ENCODE data around the gene RUNDC1.
A peak's percentile ranks its signal among the peaks of the same experiment; 100 is the strongest.
"Not testable (repeated sequence)": the region's sequence is repeated elsewhere in the genome, so short reads cannot be mapped to it uniquely, and the experiment has no call there.

The RUNDC1 gene

DNA sequence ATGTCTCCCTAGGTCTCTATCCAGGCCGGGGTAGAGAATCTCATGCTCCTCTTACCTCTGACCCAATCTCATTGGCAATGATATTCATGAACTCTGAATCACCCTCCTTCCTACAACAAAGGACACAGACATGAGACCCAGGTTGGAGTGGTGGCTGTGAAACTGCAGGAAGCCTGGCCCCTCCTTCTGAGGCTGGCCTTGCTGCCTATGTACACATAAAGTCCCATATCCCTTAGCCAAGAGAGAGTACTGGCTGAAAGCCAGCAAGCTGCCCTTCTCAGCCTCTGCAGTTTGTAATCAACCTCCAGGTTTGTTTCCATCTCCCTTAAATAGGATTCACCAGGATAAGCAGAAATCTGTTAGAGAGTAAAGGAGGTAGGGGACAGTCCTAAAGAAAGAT, 26.7 kb upstream of the RUNDC1 start:
- TF ChIP-seq, protein P1, sequence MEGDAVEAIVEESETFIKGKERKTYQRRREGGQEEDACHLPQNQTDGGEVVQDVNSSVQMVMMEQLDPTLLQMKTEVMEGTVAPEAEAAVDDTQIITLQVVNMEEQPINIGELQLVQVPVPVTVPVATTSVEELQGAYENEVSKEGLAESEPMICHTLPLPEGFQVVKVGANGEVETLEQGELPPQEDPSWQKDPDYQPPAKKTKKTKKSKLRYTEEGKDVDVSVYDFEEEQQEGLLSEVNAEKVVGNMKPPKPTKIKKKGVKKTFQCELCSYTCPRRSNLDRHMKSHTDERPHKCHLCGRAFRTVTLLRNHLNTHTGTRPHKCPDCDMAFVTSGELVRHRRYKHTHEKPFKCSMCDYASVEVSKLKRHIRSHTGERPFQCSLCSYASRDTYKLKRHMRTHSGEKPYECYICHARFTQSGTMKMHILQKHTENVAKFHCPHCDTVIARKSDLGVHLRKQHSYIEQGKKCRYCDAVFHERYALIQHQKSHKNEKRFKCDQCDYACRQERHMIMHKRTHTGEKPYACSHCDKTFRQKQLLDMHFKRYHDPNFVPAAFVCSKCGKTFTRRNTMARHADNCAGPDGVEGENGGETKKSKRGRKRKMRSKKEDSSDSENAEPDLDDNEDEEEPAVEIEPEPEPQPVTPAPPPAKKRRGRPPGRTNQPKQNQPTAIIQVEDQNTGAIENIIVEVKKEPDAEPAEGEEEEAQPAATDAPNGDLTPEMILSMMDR (IDR thresholded peaks at IDR 0.05; ENCODE audit: low read depth, low read length): no peak
- Histone ChIP-seq H3K36me3 (peaks cover 76% of the 10 kb centered on the region), H3K9me3 (no peaks in the 10 kb centered on the region), H3K4me3 (ENCODE audit: low read depth, low read length) (no peak overlapping the region), H3K4me1 (no peaks in the 10 kb centered on the region), H3K27me3 (no peaks in the 10 kb centered on the region)
- no peak for DNase-seq

DNA sequence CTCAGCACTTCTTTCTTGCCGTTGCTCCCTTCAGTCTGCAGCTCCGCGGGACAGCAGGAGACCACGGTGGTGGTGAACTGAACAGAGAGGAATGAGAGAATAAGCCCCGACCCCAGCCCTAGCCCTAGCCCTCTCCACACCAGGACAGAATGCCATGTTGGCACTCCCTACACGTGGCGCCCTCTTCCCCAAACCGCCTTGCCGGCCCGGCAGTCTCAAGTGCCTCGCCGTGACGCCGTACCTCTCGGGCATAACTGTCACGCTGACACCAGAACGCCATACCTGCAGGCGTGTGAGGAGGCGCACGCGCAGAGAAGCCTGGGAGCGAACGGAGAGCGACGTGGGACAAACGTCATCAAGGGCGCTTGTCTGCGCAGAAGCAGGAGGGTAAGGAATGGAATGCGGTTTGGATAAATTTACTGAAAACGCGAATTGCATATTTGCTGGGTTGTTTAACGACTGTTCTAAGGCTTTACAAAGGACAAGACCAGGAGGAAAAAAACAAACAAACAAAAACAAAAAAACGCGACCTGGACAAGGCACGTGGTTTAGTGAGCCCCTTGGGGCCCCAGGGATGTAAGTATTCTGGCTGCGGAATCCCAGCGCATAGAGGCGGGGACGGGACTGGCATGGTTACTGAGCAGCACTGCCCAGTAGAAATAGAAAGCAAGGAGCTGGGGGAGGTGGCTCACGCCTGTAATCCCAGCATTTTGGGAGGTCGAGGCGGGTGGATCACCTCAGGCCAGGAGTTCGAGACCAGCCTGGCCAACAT, 16.0 kb upstream of the RUNDC1 start, which contains the start of gene AARSD1:
TSS of gene AARSD1 (minus strand) at position 294 of the 772 bp plus-strand sequence. CDS start at position 280, 14 bp downstream.
- Histone ChIP-seq H3K36me3 (peaks cover 32% of the 10 kb centered on the region), H3K4me1 (no peaks in the 10 kb centered on the region), H3K9me3 (no peaks in the 10 kb centered on the region), H3K4me3 (ENCODE audit: low read depth, low read length) (peak within 1 kb of the TSS; percentile 99), H3K27me3 (no peaks in the 10 kb centered on the region)
- peak; percentile 90 for DNase-seq
- TF ChIP-seq, protein P1 (IDR thresholded peaks at IDR 0.05; ENCODE audit: low read depth, low read length): no peak

DNA sequence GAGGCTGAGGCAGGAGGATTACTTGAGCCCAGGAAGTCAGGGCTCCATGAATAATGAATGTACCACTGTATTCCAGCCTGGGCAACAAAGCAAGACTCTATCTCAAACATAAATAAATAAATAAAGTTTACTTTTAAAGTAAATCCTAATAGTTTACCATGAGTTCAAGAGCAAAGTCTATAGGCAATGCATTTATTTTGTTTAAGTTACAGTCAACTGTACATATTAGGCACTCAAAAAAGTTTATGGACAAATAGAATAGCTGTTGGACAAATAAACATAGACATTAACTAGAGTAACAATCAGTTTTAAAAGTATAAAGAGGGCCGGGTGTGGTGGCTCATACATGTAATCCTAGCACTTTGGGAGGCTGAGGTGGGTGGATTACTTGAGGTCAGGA, 12.4 kb upstream of the RUNDC1 start:
- H3K36me3 ChIP-seq: no peaks in the 10 kb centered on the region
- no peak overlapping the region for H3K4me3 ChIP-seq (ENCODE audit: low read depth, low read length)
- no peaks in the 10 kb centered on the region for H3K27me3 ChIP-seq
- TF ChIP-seq, protein P1 (IDR thresholded peaks at IDR 0.05; ENCODE audit: low read depth, low read length): no peak
- H3K4me1 ChIP-seq: no peaks in the 10 kb centered on the region
- H3K9me3 ChIP-seq: no peaks in the 10 kb centered on the region
- DNase-seq: no peak

DNA sequence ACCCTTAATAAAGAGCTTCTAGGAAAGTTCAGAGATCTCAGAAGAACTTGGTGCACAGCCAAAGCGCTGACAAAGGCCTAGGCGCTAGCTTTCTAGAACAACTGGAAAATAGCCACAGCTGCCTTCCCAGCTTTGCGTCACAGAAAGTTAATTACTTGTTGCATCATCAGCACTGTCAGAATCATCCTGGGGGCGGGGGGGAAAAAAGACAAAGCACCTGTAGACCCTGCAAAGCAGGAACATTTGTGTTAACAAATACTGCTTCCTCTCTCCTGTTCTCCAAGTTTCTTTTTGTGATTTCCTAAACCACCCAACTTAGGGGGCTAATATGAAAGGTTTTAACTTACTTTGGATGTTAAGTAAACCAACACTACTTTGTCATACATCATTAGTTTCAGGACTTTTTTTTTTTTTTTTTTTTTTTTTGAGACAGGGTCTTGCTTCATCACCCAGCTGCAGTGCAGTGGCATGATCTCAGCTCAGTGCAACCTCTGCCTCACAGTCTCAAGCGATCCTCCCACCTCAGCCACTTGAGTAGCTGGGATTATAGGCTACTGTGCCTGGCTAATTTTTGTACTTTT, 11.3 kb upstream of the RUNDC1 start:
- Histone ChIP-seq H3K36me3 (no peaks in the 10 kb centered on the region), H3K4me3 (ENCODE audit: low read depth, low read length) (no peak overlapping the region), H3K4me1 (no peaks in the 10 kb centered on the region), H3K9me3 (no peaks in the 10 kb centered on the region), H3K27me3 (no peaks in the 10 kb centered on the region)
- no peak for DNase-seq
- TF ChIP-seq, protein P1 (IDR thresholded peaks at IDR 0.05; ENCODE audit: low read depth, low read length): no peak

DNA sequence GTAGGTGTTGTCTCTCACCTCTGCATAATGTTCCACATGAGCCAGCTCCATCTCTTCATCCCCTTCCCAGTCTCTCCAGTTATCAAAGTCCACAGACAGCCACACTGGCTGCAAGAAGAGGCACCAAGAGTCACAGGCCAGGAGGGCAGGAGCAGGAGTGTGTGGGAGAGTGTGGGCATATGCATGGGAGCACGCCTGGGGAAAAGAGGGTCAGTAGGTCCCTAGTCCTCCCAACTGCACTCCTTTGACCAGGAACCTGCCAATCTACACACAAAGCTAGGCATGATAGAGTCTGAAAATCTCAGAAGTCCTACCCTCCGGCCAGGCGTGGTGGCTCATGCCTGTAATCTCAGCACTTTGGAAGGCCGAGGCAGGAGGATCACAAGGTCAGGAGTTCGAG, 8.8 kb upstream of the RUNDC1 start:
- no peaks in the 10 kb centered on the region for H3K9me3 ChIP-seq
- no peaks in the 10 kb centered on the region for H3K27me3 ChIP-seq
- H3K4me3 ChIP-seq (ENCODE audit: low read depth, low read length): no peak overlapping the region
- TF ChIP-seq, protein P1 (IDR thresholded peaks at IDR 0.05; ENCODE audit: low read depth, low read length): no peak
- DNase-seq: no peak
- H3K36me3 ChIP-seq: no peaks in the 10 kb centered on the region
- H3K4me1 ChIP-seq: no peaks in the 10 kb centered on the region

DNA sequence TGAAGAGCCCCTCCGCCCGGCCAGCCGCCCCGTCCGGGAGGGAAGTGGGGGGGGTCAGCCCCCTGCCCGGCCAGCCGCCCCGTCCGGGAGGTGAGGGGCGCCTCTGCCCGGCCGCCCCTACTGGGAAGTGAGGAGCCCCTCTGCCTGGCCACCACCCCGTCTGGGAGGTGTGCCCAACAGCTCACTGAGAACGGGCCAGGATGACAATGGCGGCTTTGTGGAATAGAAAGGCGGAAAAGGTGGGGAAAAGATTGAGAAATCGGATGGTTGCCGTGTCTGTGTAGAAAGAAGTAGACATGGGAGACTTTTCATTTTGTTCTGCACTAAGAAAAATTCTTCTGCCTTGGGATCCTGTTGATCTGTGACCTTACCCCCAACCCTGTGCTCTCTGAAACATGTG, 7.0 kb upstream of the RUNDC1 start:
- H3K4me1 ChIP-seq; H3K9me3 ChIP-seq; DNase-seq; H3K27me3 ChIP-seq; H3K36me3 ChIP-seq; H3K4me3 ChIP-seq (ENCODE audit: low read depth, low read length): not testable (repeated sequence)

Data from BE2C (cell line).